Stimulated activated naive CD8-positive, alpha-beta T cell treated with anti-CD3 and anti-CD28 coated beads, Interleukin-15, Interleukin-2, amounts not matched to agents 100 ng/mL and 50 ng/mL, for 24 hours (primary cell): Measurements from ENCODE around the gene RILPL2.
"Not testable (repeated sequence)": the region's sequence is repeated elsewhere in the genome, so short reads cannot be mapped to it uniquely, and the experiment has no call there.

Experiments used
- H3K27ac Mint-ChIP-seq: one replicate; pipeline ENCODE4 v1.8.0; 2021; ENCODE audit warnings: mild to moderate bottlenecking, mixed read lengths
- H3K27me3 Mint-ChIP-seq: one replicate; pipeline ENCODE4 v1.8.0; 2021; ENCODE audit warnings: mixed read lengths
- H3K36me3 Mint-ChIP-seq: one replicate; pipeline ENCODE4 v1.8.0; 2021; ENCODE audit warnings: low read depth, mixed read lengths
- H3K4me1 Mint-ChIP-seq: one replicate; pipeline ENCODE4 v1.8.0; 2021; ENCODE audit warnings: low read depth, mixed read lengths
- H3K4me3 Mint-ChIP-seq: one replicate; pipeline ENCODE4 v1.8.0; 2021; ENCODE audit warnings: mild to moderate bottlenecking, mixed read lengths
- H3K9me3 Mint-ChIP-seq: one replicate; pipeline ENCODE4 v1.8.0; 2021; ENCODE audit warnings: mixed read lengths

RILPL2 gene

DNA sequence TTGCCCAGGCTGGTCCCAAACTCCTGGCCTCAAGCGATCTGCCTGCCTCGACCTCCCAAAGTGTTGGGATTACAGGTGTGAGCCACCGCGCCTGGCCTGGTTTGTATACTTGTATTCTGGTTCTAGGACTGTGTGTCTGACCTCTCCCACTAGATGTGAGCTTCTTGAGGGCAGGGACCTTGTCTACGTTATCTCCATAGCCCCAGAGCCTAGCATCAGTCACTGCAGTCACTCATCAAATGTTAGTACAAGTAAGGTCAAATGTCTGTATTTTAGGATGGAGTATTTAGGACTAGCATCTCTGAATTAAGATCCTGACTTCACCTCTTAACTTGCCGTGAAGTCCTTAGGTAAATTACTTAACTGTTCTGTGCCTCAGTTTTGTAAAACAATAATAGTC lies 2.9 kb downstream of the RILPL2 start:
- Mint-ChIP-seq H3K27ac (peak overlapping the region; percentile 94), H3K9me3 (no peaks in the 10 kb centered on the region), H3K36me3 (peaks cover 39% of the 10 kb centered on the region), H3K27me3 (no peaks in the 10 kb centered on the region), H3K4me3 (peak overlapping the region; percentile 98), H3K4me1 (peaks cover 56% of the 10 kb centered on the region)

DNA sequence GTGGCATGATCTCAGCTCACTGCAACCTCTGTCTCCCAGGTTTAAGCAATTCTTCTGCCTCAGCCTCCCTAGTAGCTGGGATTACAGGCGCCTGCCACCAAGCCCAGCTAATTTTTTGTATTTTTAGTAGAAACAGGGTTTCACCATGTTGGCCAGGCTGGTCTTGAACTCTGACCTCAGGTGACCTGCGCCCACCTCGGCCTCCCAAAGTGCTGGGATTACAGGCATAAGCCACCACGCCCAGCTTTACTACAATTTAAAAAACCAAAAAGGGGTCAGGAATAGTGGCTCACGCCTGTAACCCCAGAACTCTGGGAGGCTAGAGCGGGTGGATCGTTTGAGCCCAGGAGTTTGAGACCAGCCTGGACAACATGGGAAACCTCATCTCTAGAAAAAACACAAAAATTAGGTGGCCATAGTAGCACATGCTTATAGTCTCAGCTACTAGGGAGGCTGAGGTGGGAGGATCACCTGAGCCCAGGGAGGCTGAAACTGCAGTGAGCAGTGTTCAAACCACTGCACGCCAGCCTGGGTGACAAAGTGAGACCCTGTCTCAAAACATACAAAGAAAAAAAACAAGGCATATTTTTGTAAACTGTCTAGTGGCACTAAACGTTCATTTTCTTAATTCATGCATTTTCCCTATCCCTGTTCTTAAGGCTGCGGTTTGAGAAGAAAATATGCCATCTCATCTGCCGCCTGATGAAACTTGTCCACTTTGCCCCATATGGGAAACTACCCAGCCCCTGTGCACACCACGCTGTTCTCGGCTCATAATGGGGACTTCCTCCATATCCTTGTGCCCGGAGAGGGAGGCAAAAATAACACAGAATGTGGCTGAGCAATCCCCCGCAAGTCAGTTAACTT lies 4.3 kb downstream of the RILPL2 start:
- not testable (repeated sequence) for H3K27me3 Mint-ChIP-seq, H3K9me3 Mint-ChIP-seq
- Mint-ChIP-seq H3K36me3 (peaks cover 51% of the 10 kb centered on the region), H3K4me1 (peaks cover 61% of the 10 kb centered on the region), H3K4me3 (peak overlapping the region; percentile 98), H3K27ac (peak overlapping the region; percentile 94)

DNA sequence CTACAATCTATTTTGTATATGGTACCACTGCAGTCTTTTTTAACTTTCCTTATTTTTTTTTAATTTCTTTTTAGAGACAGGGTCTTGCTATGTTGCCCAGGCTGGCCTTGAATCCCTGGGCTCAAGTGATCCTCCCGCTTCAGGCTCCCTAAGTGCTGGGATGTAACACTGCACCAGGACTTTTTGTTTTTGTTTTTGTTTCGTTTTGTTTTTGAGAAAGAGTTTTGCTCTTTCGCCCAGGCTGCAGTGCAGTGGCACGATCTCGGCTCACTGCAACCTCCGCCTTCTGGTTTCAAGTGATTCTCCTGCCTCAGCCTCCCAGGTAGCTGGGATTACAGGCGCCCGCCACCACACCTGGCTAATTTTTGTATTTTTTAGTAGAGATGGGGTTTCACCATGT lies 7.4 kb downstream of the RILPL2 start:
- not testable (repeated sequence) for H3K27me3 Mint-ChIP-seq
- peaks cover 49% of the 10 kb centered on the region for H3K4me1 Mint-ChIP-seq

DNA sequence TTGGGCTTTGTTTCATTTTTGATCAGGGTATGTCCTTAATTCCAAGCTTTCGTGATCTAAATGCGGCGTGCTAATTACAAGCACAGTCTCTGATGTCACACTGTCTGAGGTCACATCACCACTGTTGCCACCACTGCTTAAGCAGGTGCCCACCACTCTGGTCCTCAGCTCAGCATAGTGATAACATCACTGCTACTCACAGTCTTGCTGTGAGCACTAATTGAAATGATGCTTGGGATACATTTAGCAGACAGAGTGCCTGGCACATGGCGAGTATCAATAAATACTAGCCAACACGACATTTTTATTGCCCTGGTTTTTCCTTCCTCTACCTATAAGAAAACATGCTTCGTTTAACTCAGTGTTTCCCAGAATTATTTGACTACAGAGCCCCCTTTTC lies 7.9 kb downstream of the RILPL2 start:
- H3K27me3 Mint-ChIP-seq, result no peaks in the 10 kb centered on the region
- peaks cover 55% of the 10 kb centered on the region for H3K36me3 Mint-ChIP-seq
- H3K4me3 Mint-ChIP-seq, result peak overlapping the region; percentile 43

More for the DNA sequence above, 7.4 kb downstream of the RILPL2 start:
- H3K4me3 Mint-ChIP-seq, H3K9me3 Mint-ChIP-seq: not testable (repeated sequence)
- Mint-ChIP-seq H3K36me3 (peaks cover 53% of the 10 kb centered on the region), H3K27ac (peak overlapping the region; percentile 82)

DNA sequence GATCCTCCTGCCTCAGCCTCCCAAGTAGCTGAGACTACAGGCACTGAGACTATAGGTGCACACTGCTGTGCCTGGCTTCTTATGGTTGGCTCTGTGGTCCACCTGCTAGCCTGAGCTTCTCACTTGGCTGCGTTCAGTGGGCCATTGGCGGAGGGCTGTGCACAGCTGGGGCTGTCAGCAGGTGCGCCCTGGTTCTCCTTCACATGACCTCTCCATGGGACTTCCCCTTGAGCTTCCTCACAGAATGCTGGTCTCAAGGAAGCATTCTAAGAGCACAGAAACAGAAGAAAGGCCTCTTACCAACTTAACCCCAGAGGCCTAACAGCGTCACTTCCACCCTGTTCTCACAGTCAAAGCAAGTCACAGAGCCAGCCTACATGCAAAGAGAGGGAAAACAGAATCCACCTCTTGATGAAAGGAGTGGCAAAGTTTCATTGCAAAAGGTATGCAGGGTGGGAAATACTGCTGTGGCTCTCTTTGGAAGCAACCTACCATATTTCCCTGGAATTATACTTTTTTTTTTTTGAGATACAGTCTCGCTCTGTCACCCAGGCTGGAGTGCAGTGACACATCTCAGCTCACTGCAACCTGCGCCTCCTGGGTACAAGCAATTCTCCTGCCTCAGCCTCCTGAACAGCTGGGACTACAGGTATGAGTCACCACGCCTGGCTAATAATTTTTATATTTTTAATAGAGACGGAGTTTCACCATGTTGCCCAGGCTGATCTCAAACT lies 9.3 kb downstream of the RILPL2 start:
- Mint-ChIP-seq H3K4me3 (no peak overlapping the region), H3K27ac (peak overlapping the region; percentile 82), H3K36me3 (peaks cover 58% of the 10 kb centered on the region), H3K27me3 (no peaks in the 10 kb centered on the region), H3K9me3 (no peaks in the 10 kb centered on the region), H3K4me1 (peaks cover 31% of the 10 kb centered on the region)

More for the DNA sequence above, 7.9 kb downstream of the RILPL2 start:
- Mint-ChIP-seq H3K9me3 (no peaks in the 10 kb centered on the region), H3K27ac (peak overlapping the region; percentile 82), H3K4me1 (peaks cover 45% of the 10 kb centered on the region)

DNA sequence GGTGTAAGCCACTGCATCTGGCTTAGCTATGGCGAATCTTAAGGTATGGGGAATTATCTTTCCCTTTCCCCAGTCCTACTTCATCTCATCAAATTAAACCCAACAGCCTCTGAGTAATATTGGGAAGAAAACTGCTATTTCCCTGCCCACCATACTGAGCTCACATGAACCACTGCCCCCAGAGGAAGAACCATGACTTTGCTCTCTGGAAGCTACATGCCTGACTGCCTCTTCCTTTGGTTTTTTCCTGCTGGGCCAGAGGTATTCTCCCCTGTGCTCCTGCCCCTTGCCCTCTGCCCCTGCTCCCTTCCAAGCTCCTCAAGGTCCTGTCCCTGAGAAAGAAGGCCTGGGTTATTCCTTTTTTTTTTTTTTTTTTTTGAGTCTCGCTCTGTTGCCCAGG lies 15.2 kb downstream of the RILPL2 start:
- peaks cover 51% of the 10 kb centered on the region for H3K36me3 Mint-ChIP-seq
- no peaks in the 10 kb centered on the region for H3K4me1 Mint-ChIP-seq
- no peaks in the 10 kb centered on the region for H3K9me3 Mint-ChIP-seq
- no peaks in the 10 kb centered on the region for H3K27me3 Mint-ChIP-seq
- H3K27ac Mint-ChIP-seq, result no peak overlapping the region
- no peak overlapping the region for H3K4me3 Mint-ChIP-seq

DNA sequence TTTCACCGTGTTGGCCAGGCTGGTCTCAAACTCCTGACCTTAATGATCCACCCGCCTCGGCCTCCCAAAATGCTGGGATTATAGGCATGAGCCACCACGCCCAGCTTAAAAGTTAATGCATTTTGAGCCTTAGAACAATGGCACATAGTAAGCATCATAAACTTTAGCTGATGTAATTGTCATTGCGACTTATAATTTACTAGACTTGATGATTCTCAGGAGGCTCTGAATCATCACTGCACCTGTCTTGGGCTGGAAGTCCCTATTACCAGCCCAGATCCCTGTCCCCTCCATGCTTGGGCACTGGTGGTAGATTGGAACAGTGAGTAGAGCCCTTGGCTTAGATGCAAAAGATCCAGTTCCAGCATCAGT lies 26.5 kb downstream of the RILPL2 start:
- Mint-ChIP-seq H3K4me1 (no peaks in the 10 kb centered on the region), H3K27ac (no peak overlapping the region), H3K4me3 (no peak overlapping the region), H3K27me3 (no peaks in the 10 kb centered on the region), H3K36me3 (peaks cover 34% of the 10 kb centered on the region), H3K9me3 (no peaks in the 10 kb centered on the region)

DNA sequence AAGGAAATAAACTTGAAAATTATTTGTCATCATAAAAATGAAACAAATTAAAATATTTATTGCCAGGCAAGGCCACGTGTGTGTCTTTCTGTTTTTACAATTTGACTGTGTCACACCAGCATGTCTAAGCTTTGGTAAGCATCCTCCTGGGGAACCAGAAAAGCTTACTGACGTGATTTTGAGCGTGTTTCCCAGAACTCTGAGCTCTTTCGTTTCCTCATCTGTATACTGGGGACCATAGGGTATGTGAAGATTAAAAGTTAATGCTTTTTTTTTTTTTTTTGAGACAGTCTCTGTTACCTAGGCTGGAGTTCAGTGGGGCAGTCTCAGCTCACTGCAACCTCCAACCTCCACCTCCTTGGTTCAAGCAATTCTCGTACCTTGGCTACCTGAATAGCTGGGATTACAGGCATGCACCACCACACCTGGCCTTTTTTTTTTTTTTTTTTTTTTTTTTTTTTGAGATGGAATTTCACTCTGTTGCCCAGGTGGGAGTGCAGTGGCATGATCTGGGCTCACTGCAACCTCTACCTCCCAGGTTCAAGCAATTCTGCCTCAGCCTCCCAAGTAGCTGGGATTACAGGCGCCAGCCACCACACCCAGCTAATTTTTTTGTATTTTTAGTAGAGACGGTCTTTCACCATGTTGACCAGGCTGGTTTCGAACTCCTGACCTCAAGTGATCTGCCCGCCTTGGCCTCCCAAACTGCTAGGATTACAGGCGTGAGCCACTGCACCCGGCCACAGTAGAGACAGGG lies 27.0 kb downstream of the RILPL2 start:
- H3K36me3 Mint-ChIP-seq, result peaks cover 37% of the 10 kb centered on the region
- not testable (repeated sequence) for H3K4me1 Mint-ChIP-seq, H3K4me3 Mint-ChIP-seq, H3K27ac Mint-ChIP-seq, H3K27me3 Mint-ChIP-seq, H3K9me3 Mint-ChIP-seq

DNA sequence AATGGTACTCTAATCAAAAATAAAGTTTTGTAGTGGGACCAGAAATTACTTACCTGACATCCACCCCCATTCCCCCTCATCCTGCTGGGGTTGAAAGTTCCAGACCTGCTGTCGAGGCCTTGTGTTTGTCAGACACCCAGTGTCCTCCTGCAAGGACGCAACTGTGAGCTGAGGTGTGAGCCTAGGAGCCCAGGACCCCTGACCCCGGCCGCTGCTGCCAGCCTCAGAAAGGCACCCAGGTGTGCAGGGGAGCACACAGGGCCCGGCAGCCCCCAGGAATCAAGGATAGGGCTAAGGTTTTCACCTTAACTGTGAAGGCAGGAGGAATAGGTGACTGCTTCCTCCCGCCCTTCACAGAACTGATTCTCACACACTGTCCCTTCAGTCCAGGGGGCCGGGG lies 27.9 kb downstream of the RILPL2 start:
- H3K9me3 Mint-ChIP-seq, H3K4me1 Mint-ChIP-seq, H3K27me3 Mint-ChIP-seq, H3K27ac Mint-ChIP-seq, H3K4me3 Mint-ChIP-seq: not testable (repeated sequence)
- peaks cover 41% of the 10 kb centered on the region for H3K36me3 Mint-ChIP-seq

DNA sequence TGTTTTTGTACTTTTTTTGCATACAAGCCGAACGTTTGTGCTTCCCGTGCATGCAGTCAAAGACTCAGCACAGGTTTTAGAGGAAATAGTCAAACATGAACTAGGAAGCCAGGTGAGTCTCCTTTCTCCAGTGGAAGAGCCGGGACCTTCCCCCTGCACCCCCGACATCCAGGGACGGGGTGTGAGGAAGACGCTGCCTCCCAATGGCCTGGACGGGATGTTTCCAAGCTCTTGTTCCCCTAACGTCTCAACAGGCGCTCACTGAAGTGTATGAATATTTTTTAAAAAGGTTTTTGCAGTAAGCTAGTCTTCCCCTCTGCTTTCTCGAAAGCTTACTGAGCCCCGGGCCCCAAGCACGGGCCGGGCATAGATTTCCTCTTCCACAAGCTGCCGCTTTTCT lies 28.6 kb downstream of the RILPL2 start:
- peaks cover 43% of the 10 kb centered on the region for H3K36me3 Mint-ChIP-seq
- not testable (repeated sequence) for H3K9me3 Mint-ChIP-seq, H3K4me1 Mint-ChIP-seq, H3K27me3 Mint-ChIP-seq, H3K4me3 Mint-ChIP-seq, H3K27ac Mint-ChIP-seq

DNA sequence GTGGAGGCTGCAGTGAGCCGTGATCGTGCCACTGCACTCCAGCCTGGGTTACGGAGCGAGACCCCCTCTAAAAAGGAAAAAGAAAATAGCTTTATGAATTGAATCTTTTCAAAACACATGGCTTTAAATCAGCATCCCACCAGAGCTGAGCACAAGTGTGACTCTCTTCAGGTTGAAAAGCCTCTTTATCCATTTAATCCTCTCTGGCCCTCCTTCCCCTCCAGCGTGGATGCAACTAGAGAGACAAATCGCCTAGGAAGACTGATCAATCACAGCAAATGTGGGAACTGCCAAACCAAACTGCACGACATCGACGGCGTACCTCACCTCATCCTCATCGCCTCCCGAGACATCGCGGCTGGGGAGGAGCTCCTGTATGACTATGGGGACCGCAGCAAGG lies 29.2 kb downstream of the RILPL2 start:
- H3K4me1 Mint-ChIP-seq, H3K27ac Mint-ChIP-seq, H3K4me3 Mint-ChIP-seq, H3K9me3 Mint-ChIP-seq, H3K27me3 Mint-ChIP-seq: not testable (repeated sequence)
- peaks cover 43% of the 10 kb centered on the region for H3K36me3 Mint-ChIP-seq

DNA sequence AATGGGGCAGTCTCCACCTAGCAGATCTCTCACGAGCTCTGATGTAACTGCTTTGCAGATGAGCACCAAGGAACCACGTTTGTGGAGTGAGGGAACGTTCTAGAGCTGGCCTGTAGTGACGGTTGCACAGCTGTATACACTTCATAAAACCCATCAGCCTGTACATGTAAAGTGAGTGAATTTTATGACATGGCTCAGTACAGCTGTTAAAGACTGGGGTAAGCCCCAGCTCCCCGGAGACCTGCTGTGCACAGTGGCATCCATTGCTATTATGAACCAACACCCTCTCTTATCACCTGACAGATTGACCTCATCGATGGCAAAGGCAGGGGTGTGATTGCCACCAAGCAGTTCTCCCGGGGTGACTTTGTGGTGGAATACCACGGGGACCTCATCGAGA lies 31.9 kb downstream of the RILPL2 start:
- H3K27ac Mint-ChIP-seq, result no peak overlapping the region
- no peaks in the 10 kb centered on the region for H3K27me3 Mint-ChIP-seq
- no peaks in the 10 kb centered on the region for H3K4me1 Mint-ChIP-seq
- no peak overlapping the region for H3K4me3 Mint-ChIP-seq
- H3K9me3 Mint-ChIP-seq, result no peaks in the 10 kb centered on the region
- H3K36me3 Mint-ChIP-seq, result peaks cover 36% of the 10 kb centered on the region

DNA sequence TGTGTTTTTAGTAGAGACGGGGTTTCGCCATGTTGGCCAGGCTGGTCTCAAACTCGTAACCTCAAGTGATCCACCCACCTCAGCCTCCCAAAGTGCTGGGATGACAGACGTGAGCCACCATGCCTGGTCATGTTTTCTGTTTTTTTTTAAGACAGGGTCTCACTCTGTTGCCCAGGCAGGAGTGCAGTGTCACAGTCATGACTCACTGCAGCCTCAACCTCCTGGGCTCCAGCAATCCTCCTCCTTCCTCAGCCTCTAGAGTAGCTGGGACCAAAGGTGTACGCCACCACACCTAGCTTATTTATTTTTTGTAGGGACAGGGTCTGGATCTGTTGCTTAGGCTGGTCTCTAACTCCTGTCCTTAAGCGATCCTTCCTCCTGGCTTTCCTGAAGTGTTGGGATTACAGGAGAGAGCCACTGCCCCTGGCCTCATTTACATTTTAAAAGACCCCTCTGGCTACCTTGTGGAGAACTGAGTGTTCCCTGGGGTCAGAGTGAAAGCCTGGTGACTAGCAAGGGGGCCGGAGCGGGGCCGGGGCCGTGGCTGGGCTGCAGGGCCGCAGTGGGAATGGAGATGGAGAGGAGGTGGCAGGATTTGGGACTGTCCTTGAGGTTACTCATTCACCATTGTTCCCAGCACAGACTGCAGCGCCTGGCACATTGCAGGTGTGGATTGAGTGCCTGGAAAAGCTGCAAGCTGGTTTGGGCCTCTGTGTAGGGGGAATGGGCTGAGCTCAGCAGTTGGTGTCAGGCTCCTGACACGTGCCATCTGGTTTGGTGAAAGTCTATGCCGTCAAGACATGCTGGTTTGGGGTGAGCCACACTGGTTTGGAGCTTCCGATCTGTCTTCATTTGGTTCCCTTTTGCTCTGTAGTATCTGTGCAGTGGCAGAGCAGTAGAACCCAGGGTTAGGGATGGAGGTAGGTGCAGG lies 34.5 kb downstream of the RILPL2 start:
- Mint-ChIP-seq H3K4me3 (no peak overlapping the region), H3K27me3 (no peaks in the 10 kb centered on the region), H3K36me3 (peaks cover 45% of the 10 kb centered on the region), H3K27ac (no peak overlapping the region), H3K9me3 (no peaks in the 10 kb centered on the region), H3K4me1 (no peaks in the 10 kb centered on the region)

DNA sequence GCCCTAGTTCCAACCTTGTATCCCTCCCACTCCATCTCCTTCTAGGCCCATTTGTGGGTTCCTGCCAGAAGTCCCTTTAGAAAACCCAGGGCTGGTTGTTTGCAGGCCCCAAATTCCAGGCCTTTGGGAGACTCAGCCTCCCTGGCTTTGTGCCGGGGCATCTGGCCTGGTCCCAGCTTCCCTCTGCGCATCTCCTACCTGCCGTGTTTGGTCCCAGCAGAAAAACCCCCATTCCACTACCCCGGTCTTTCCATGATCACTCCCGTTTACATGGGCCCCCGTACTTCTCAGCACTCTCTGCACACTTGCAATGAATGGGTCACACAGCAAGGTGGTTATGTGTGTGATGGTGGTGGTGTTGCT lies 37.2 kb downstream of the RILPL2 start:
- Mint-ChIP-seq H3K4me1 (no peaks in the 10 kb centered on the region), H3K27me3 (no peaks in the 10 kb centered on the region), H3K27ac (no peak overlapping the region), H3K4me3 (no peak overlapping the region), H3K9me3 (no peaks in the 10 kb centered on the region), H3K36me3 (peaks cover 59% of the 10 kb centered on the region)
